Cardiac ventricle fibroblast (primary cell): Measurements from ENCODE around the gene CDC42SE2. TPM values are rescaled to one million over a fixed set of nuclear protein-coding genes. Genes with fewer than 3 reads are reported as not detected.

ENCODE experiments used
- total RNA-seq: library from RNA; depleted of rRNA; stranded (reverse); fragments of >200 nt; gene quantifications from 2 replicates; pipeline ENCODE4 v1.2.3, GENCODE V29; 2015

The CDC42SE2 gene, protein sequence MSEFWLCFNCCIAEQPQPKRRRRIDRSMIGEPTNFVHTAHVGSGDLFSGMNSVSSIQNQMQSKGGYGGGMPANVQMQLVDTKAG
- 9.4 and 15.1 TPM in 2 replicates for total RNA-seq

GRCh38 chr5:131263648-131264450 is at the start of gene CDC42SE2:
CDC42SE2 (plus strand) TSS chr5:131264053; CDS start chr5:131359494, 95,441 bp downstream.

Other genes starting within 250 kb of the CDC42SE2 start
- 73.1 and 96.7 TPM in 2 replicates for gene HINT1, start 98.8 kb upstream of the CDC42SE2 start, total RNA-seq
- gene LYRM7, start 93.1 kb upstream of the CDC42SE2 start, total RNA-seq = 6.7 and 9.5 TPM in 2 replicates